ENCODE data around the gene IL25. TPM values are rescaled to one million over a fixed set of nuclear protein-coding genes. Genes with fewer than 3 reads are reported as not detected.
A peak's percentile ranks its signal among the peaks of the same experiment; 100 is the strongest.

IL25 gene
- polyA plus RNA-seq, 6 donors from 2014 or later: not detected

- Mint-ChIP-seq H3K27me3 (peaks cover 23 to 45% (median 35%) of the 10 kb centered on the region in 3 donors), H3K27ac (no peak overlapping the region), H3K4me1 (no peaks in the 10 kb centered on the region), H3K4me3 (no peak overlapping the region), H3K36me3 (no peaks in the 10 kb centered on the region), H3K9me3 (peaks cover 0 to 2% (median 0%) of the 10 kb centered on the region in 7 donors)
- no peak for DNase-seq
- ATAC-seq (ENCODE audit: low read depth in 2 of 2): no peak
Measured at GRCh38 chr14:23370221-23370620, 2.4 kb upstream of the IL25 start.

GRCh38 chr14:23371865-23372264 is 744 bp upstream of the IL25 start:
- Mint-ChIP-seq H3K4me1 (no peaks in the 10 kb centered on the region), H3K36me3 (no peaks in the 10 kb centered on the region), H3K4me3 (no peak overlapping the region), H3K27me3 (peaks cover 22 to 43% (median 27%) of the 10 kb centered on the region in 3 donors), H3K9me3 (peaks cover 0 to 2% (median 0%) of the 10 kb centered on the region in 7 donors), H3K27ac (no peak overlapping the region)
- DNase-seq (no peak), ATAC-seq (ENCODE audit: low read depth in 2 of 2) (no peak)

GRCh38 chr14:23373041-23373440 is 432 bp downstream of the IL25 start:
- Mint-ChIP-seq H3K27me3 (peaks cover 10 to 37% (median 24%) of the 10 kb centered on the region in 3 donors), H3K27ac (no peak overlapping the region), H3K4me3 (peak overlapping the region in 1 of 8 donors; percentile 62), H3K9me3 (no peaks in the 10 kb centered on the region), H3K4me1 (no peaks in the 10 kb centered on the region), H3K36me3 (no peaks in the 10 kb centered on the region)
- DNase-seq: no peak
- ATAC-seq (ENCODE audit: low read depth in 2 of 2): no peak

GRCh38 chr14:23375527-23376251 is 3.1 kb downstream of the IL25 start:
- ATAC-seq (ENCODE audit: low read depth in 2 of 2) (no peak), DNase-seq (no peak)
- Mint-ChIP-seq H3K4me1 (peaks cover 0 to 2% (median 0%) of the 10 kb centered on the region in 3 donors), H3K9me3 (no peaks in the 10 kb centered on the region), H3K4me3 (no peak overlapping the region), H3K36me3 (no peaks in the 10 kb centered on the region), H3K27me3 (peaks cover 6 to 38% (median 25%) of the 10 kb centered on the region in 3 donors), H3K27ac (no peak overlapping the region)

GRCh38 chr14:23376482-23377197 is 4.0 kb downstream of the IL25 start, which contains the start of gene CMTM5:
Gene CMTM5 (plus strand): TSS chr14:23377046. CDS start chr14:23377252, 206 bp downstream.
- DNase-seq (no peak), ATAC-seq (ENCODE audit: low read depth in 2 of 2) (no peak)
- no peak within 1 kb of the TSS for H3K4me3 Mint-ChIP-seq
- H3K36me3 Mint-ChIP-seq: no peaks in the 10 kb centered on the region
- H3K9me3 Mint-ChIP-seq: no peaks in the 10 kb centered on the region
- peak within 1 kb of the TSS in 2 of 6 donors; percentile 21 to 56 for H3K27ac Mint-ChIP-seq
- peaks cover 6 to 40% (median 35%) of the 10 kb centered on the region in 3 donors for H3K27me3 Mint-ChIP-seq
- H3K4me1 Mint-ChIP-seq: peaks cover 0 to 2% (median 0%) of the 10 kb centered on the region in 3 donors

- no peak overlapping the region for H3K27ac Mint-ChIP-seq
- no peaks in the 10 kb centered on the region for H3K36me3 Mint-ChIP-seq
- H3K4me3 Mint-ChIP-seq: no peak overlapping the region
- DNase-seq: no peak
- H3K27me3 Mint-ChIP-seq: peaks cover 6 to 45% (median 40%) of the 10 kb centered on the region in 3 donors
- peaks cover 0 to 2% (median 0%) of the 10 kb centered on the region in 3 donors for H3K4me1 Mint-ChIP-seq
- H3K9me3 Mint-ChIP-seq: no peaks in the 10 kb centered on the region
- ATAC-seq (ENCODE audit: low read depth in 2 of 2): no peak
Measured at GRCh38 chr14:23377198-23377550, 4.6 kb downstream of the IL25 start.

- no peaks in the 10 kb centered on the region for H3K9me3 Mint-ChIP-seq
- DNase-seq: no peak
- peak overlapping the region in 2 of 6 donors; percentile 21 to 56 for H3K27ac Mint-ChIP-seq
- H3K4me3 Mint-ChIP-seq: peak overlapping the region in 1 of 8 donors; percentile 29
- peaks cover 0 to 2% (median 0%) of the 10 kb centered on the region in 3 donors for H3K4me1 Mint-ChIP-seq
- no peak for ATAC-seq (ENCODE audit: low read depth in 2 of 2)
- no peaks in the 10 kb centered on the region for H3K36me3 Mint-ChIP-seq
- peaks cover 10 to 52% (median 47%) of the 10 kb centered on the region in 3 donors for H3K27me3 Mint-ChIP-seq
Measured at GRCh38 chr14:23377573-23378563, 5.3 kb downstream of the IL25 start.

GRCh38 chr14:23378612-23379220 is 6.1 kb downstream of the IL25 start:
- DNase-seq: no peak
- Mint-ChIP-seq H3K9me3 (no peaks in the 10 kb centered on the region), H3K27ac (peak overlapping the region in 1 of 6 donors; percentile 94), H3K27me3 (peaks cover 13 to 56% (median 54%) of the 10 kb centered on the region in 3 donors), H3K36me3 (no peaks in the 10 kb centered on the region), H3K4me3 (no peak overlapping the region), H3K4me1 (peaks cover 0 to 2% (median 0%) of the 10 kb centered on the region in 3 donors)
- ATAC-seq (ENCODE audit: low read depth in 2 of 2): no peak

GRCh38 chr14:23379366-23380196 is 7.0 kb downstream of the IL25 start:
- DNase-seq: peak; percentile 49
- Mint-ChIP-seq H3K27me3 (peaks cover 16 to 64% (median 63%) of the 10 kb centered on the region in 3 donors), H3K36me3 (no peaks in the 10 kb centered on the region), H3K4me1 (peaks cover 0 to 2% (median 0%) of the 10 kb centered on the region in 3 donors), H3K27ac (no peak overlapping the region), H3K9me3 (no peaks in the 10 kb centered on the region), H3K4me3 (no peak overlapping the region)
- peak; percentile 71 to 80 for ATAC-seq (ENCODE audit: low read depth in 2 of 2)

GRCh38 chr14:23380197-23380914 is 7.7 kb downstream of the IL25 start:
- Mint-ChIP-seq H3K4me3 (peak overlapping the region in 1 of 8 donors; percentile 68), H3K4me1 (peaks cover 0 to 2% (median 0%) of the 10 kb centered on the region in 3 donors), H3K27ac (no peak overlapping the region), H3K36me3 (no peaks in the 10 kb centered on the region), H3K9me3 (no peaks in the 10 kb centered on the region), H3K27me3 (peaks cover 16 to 71% (median 70%) of the 10 kb centered on the region in 3 donors)
- peak in 1 of 2 donors; percentile 11 for ATAC-seq (ENCODE audit: low read depth in 2 of 2)
- DNase-seq: no peak

GRCh38 chr14:23380976-23381375 is 8.4 kb downstream of the IL25 start:
- Mint-ChIP-seq H3K9me3 (peaks cover 0 to 1% (median 0%) of the 10 kb centered on the region in 7 donors), H3K4me1 (peaks cover 0 to 2% (median 0%) of the 10 kb centered on the region in 3 donors), H3K27me3 (peaks cover 16 to 73% (median 70%) of the 10 kb centered on the region in 3 donors)

More at GRCh38 chr14:23380976-23381375, 8.4 kb downstream of the IL25 start:
- no peak for DNase-seq
- peak overlapping the region in 1 of 8 donors; percentile 68 for H3K4me3 Mint-ChIP-seq
- ATAC-seq (ENCODE audit: low read depth in 2 of 2): no peak
- no peaks in the 10 kb centered on the region for H3K36me3 Mint-ChIP-seq
- no peak overlapping the region for H3K27ac Mint-ChIP-seq

Data from naive B cell (primary cell).